Esophagus squamous epithelium (tissue), 5 donors: ENCODE data around the gene HIBADH. TPM values are rescaled to one million over a fixed set of nuclear protein-coding genes. Genes with fewer than 3 reads are reported as not detected.
"Not testable (repeated sequence)": the region's sequence is repeated elsewhere in the genome, so short reads cannot be mapped to it uniquely, and the experiment has no call there.

ENCODE experiments used
- DNase-seq: peaks from one replicate; lab custom pipeline; 2025; lab: John Stamatoyannopoulos, UW
- H3K27ac ChIP-seq, 4 donors: fragments of 200-600 bp; sonication (generic); one replicate each; pipeline ENCODE4 v1.5.1; 2016 to 2019; ENCODE audit warnings: mild to moderate bottlenecking in 1 of 4
- H3K27me3 ChIP-seq, 4 donors: fragments of 200-600 bp; sonication (generic); 1 replicate in 3 of 4; 2 replicates in 1 of 4; pipeline versions ENCODE4 v1.5.1 to v1.6.0; 2017 to 2021; ENCODE audit warnings: antibody characterized with exemption in 1 of 4
- H3K36me3 ChIP-seq, 3 donors: fragments of 200-600 bp; sonication (generic); one replicate each; pipeline ENCODE4 v1.5.1; 2016 to 2019
- H3K4me1 ChIP-seq, 3 donors: fragments of 200-600 bp; sonication (generic); one replicate each; pipeline ENCODE4 v1.5.1; 2017 to 2019
- H3K4me3 ChIP-seq, 4 donors: fragments of 200-600 bp; sonication (generic); 1 replicate in 3 of 4; 2 replicates in 1 of 4; pipeline ENCODE4 v1.5.1; 2016 to 2019; ENCODE audit warnings: mild to moderate bottlenecking in 2 of 4, moderate library complexity in 1 of 4
- H3K9me3 ChIP-seq, 3 donors: fragments of 200-600 bp; sonication (generic); one replicate each; pipeline ENCODE4 v1.5.1; 2016 to 2019
- CTCF ChIP-seq, 6 experiments: fragments of 450-650 bp in 4 of 6; fragments of 200-600 bp in 2 of 6; sonication (generic) in 2 of 6; IDR thresholded peaks; one replicate each; pipeline ENCODE4 v1.5.1; 2016 to 2019; ENCODE audit warnings: antibody characterized with exemption in 6 of 6, mild to moderate bottlenecking in 4 of 6, moderate library complexity in 4 of 6
- POLR2A ChIP-seq, 4 donors: fragments of 450-650 bp; IDR thresholded peaks; one replicate each; pipeline ENCODE4 v1.6.1; 2017; ENCODE audit warnings: antibody characterized with exemption in 4 of 4, mild to moderate bottlenecking in 4 of 4, moderate library complexity in 3 of 4
- WGBS, 2 donors: methylation state at CpG; one replicate each; pipeline ENCODE4 v1.1.5; 2018; 5-methylcytosine and 5-hydroxymethylcytosine counted together
- intact Hi-C: fragments of 100-400 bp; cut with DNase I; formaldehyde crosslinking; loops from one replicate; pipeline ENCODE4 v1.15.0; 2022
- total RNA-seq, 4 donors: library from RNA; depleted of rRNA; stranded (reverse); fragments of >200 nt; gene quantifications; one replicate each; pipeline ENCODE4 v1.1.0, GENCODE V29; 2016
- donor health status: DM: yes; HTN: yes; CAD: no.

Gene HIBADH
- total RNA-seq, 4 donors from 2014 or later = 8.0 to 22.1 (median 14.8) TPM

DNA sequence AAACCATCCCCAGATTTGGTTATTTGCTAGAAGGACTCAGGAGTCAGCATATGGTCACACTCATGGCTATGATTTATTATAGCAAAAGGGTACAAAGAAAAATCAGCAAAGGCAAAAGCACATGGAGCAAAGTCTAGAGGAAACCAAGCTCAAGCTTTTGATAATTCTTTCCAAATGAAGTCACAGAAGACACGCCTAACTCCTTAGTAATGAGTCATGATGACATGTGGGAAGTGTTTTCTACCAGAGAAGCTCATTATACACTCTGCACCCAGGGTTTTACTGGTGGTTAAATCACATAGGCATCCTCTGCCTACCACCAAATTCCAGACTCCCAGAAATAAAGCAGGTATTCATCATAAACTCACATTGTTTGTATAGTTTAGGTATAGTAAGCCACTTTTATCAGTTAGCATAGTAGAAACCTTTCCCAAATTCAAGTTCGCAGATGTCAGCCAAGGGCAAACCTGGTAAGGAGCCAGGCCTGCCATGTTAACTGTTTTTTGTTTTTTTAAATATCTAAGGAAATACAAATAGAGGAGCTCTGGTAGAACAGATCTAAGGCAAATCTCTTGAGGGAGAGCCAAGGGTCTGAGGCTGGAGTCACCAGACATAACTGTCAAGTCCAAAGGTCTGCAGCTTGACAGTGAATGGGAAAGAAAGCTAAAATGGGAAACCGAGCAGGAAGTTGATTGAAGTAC lies 15.4 kb upstream of the HIBADH start:
- H3K4me3 ChIP-seq = no peak overlapping the region
- H3K36me3 ChIP-seq = no peaks in the 10 kb centered on the region
- WGBS, 2 donors = 43 to 62% methylated on average over 3 of the region's 3 CpGs
- peaks cover 0 to 12% (median 7%) of the 10 kb centered on the region in 3 donors for H3K4me1 ChIP-seq
- TF ChIP-seq CTCF (IDR thresholded peaks at IDR 0.05) (no peak), POLR2A (IDR thresholded peaks at IDR 0.05) (no peak)
- no peaks in the 10 kb centered on the region for H3K9me3 ChIP-seq
- H3K27me3 ChIP-seq = no peaks in the 10 kb centered on the region
- no peak for DNase-seq
- peak overlapping the region in 3 of 4 donors; percentile 45 to 76 (median 68) for H3K27ac ChIP-seq
- intact Hi-C loops = no loop called here

GRCh38 chr7:27674126-27674525 lies 11.4 kb upstream of the HIBADH start:
- DNase-seq, H3K36me3 ChIP-seq, H3K9me3 ChIP-seq, H3K27me3 ChIP-seq, intact Hi-C loops, H3K27ac ChIP-seq, H3K4me3 ChIP-seq: not testable (repeated sequence)
- WGBS, 2 donors = 73% methylated on average over 2 of the region's 3 CpGs; no CpG with 5 or more reads in 1 of the 2 donors
- peaks cover 0 to 12% (median 7%) of the 10 kb centered on the region in 3 donors for H3K4me1 ChIP-seq

- WGBS, 2 donors = 58 to 67% methylated on average over 3 of the region's 3 CpGs
Measured at GRCh38 chr7:27671675-27672074, 9.0 kb upstream of the HIBADH start.

GRCh38 chr7:27670676-27671075 lies 8.0 kb upstream of the HIBADH start:
- Histone ChIP-seq H3K9me3 (no peaks in the 10 kb centered on the region), H3K4me3 (no peak overlapping the region), H3K27ac (no peak overlapping the region), H3K36me3 (no peaks in the 10 kb centered on the region), H3K4me1 (no peaks in the 10 kb centered on the region), H3K27me3 (no peaks in the 10 kb centered on the region)
- TF ChIP-seq CTCF (IDR thresholded peaks at IDR 0.05) = no peak
- no peak for TF ChIP-seq POLR2A (IDR thresholded peaks at IDR 0.05)
- 30 to 70% methylated on average over 1 to 2 of the region's 2 CpGs for WGBS, 2 donors
- intact Hi-C loops = no loop called here
- DNase-seq = no peak

More at GRCh38 chr7:27671675-27672074, 9.0 kb upstream of the HIBADH start:
- H3K4me1 ChIP-seq = no peaks in the 10 kb centered on the region
- no peak for DNase-seq
- TF ChIP-seq CTCF (IDR thresholded peaks at IDR 0.05) (no peak), POLR2A (IDR thresholded peaks at IDR 0.05) (no peak)
- H3K9me3 ChIP-seq = no peaks in the 10 kb centered on the region
- H3K27me3 ChIP-seq = no peaks in the 10 kb centered on the region
- intact Hi-C loops = no loop called here
- no peak overlapping the region for H3K27ac ChIP-seq
- H3K4me3 ChIP-seq = no peak overlapping the region
- H3K36me3 ChIP-seq = no peaks in the 10 kb centered on the region

DNA sequence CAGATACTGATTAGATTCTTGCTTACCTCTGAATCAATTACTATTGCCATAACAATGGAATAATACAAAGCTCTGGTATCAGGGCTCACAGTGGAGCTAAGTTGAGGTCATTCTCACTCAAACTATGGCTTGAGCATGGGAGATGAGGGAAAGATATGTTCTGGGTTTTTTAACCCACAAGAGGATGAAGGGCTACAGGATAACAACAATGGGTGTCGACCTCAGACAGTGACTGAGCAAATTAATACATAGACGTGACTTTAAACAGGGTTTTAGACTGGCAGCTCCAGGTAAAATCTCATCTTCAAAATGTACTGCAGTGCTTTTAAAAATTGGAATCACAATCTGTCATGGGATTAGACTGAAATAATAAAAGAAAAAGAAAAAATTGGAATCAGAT lies 7.5 kb upstream of the HIBADH start:
- intact Hi-C loops = no loop called here
- no peak for TF ChIP-seq CTCF (IDR thresholded peaks at IDR 0.05)
- TF ChIP-seq POLR2A (IDR thresholded peaks at IDR 0.05) = no peak

More for the DNA sequence above, 7.5 kb upstream of the HIBADH start:
- H3K4me3 ChIP-seq = no peak overlapping the region
- H3K27ac ChIP-seq = no peak overlapping the region
- no peaks in the 10 kb centered on the region for H3K36me3 ChIP-seq
- 75 to 90% methylated on average over 2 of the region's 2 CpGs for WGBS, 2 donors
- H3K9me3 ChIP-seq = no peaks in the 10 kb centered on the region
- no peaks in the 10 kb centered on the region for H3K4me1 ChIP-seq
- DNase-seq = no peak
- H3K27me3 ChIP-seq = no peaks in the 10 kb centered on the region
